Stromal cell of bone marrow (primary cell): ENCODE results near the gene FHL5.
"Not testable (repeated sequence)": the region's sequence is repeated elsewhere in the genome, so short reads cannot be mapped to it uniquely, and the experiment has no call there.

Experiments
- DNase-seq: peaks from one replicate; pipeline ENCODE4 v3.0.0-alpha.2; 2012; ENCODE audit warnings: low read depth

FHL5 gene

GRCh38 chr6:96611342-96611991, 48.5 kb downstream of the FHL5 start:
- no peak for DNase-seq

GRCh38 chr6:96613291-96613999, 50.5 kb downstream of the FHL5 start:
- no peak for DNase-seq

- DNase-seq: no peak
These were observed 57.9 kb downstream of the FHL5 start for GRCh38 chr6:96620851-96621250.

GRCh38 chr6:96621983-96622382, 59.1 kb downstream of the FHL5 start:
- no peak for DNase-seq

GRCh38 chr6:96624957-96625356, 62.0 kb downstream of the FHL5 start:
- DNase-seq: no peak

- peak; percentile 4 for DNase-seq
These were observed 63.9 kb downstream of the FHL5 start for GRCh38 chr6:96626759-96627364.

GRCh38 chr6:96631248-96631647, 68.3 kb downstream of the FHL5 start:
- no peak for DNase-seq

GRCh38 chr6:96637979-96638378, 75.1 kb downstream of the FHL5 start:
- DNase-seq: not testable (repeated sequence)

GRCh38 chr6:96645106-96645505, 82.2 kb downstream of the FHL5 start:
- no peak for DNase-seq

GRCh38 chr6:96649926-96650325, 87.0 kb downstream of the FHL5 start:
- DNase-seq: no peak

GRCh38 chr6:96651816-96652215, 88.9 kb downstream of the FHL5 start:
- DNase-seq: no peak

- no peak for DNase-seq
These were observed 89.6 kb downstream of the FHL5 start for GRCh38 chr6:96652552-96652951.

GRCh38 chr6:96653181-96653580, 90.3 kb downstream of the FHL5 start:
- no peak for DNase-seq

- no peak for DNase-seq
These were observed 93.6 kb downstream of the FHL5 start for GRCh38 chr6:96656567-96656966.

GRCh38 chr6:96657344-96657743, 94.4 kb downstream of the FHL5 start:
- no peak for DNase-seq

- DNase-seq: no peak
These were observed 96.3 kb downstream of the FHL5 start for GRCh38 chr6:96659084-96659845.
